Mononuclear cell (primary cell): Measurements from ENCODE around the gene ALLC. TPM values are rescaled to one million over a fixed set of nuclear protein-coding genes. Genes with fewer than 3 reads are reported as not detected.

Experiments
- H3K27me3 ChIP-seq: 2 replicates; pipeline ENCODE4 v1.6.0; 2011; ENCODE audit warnings: low read length, control low read depth; ENCODE audit not compliant: insufficient read depth
- H3K4me1 ChIP-seq: 2 replicates; pipeline ENCODE4 v1.5.1; 2011; ENCODE audit warnings: mild to moderate bottlenecking, low read length, control low read depth; ENCODE audit not compliant: insufficient read depth
- H3K4me3 ChIP-seq: 2 replicates; pipeline ENCODE4 v1.5.1; 2011; ENCODE audit warnings: mild to moderate bottlenecking, low read length, moderate library complexity
- H3K9me3 ChIP-seq: 2 replicates; pipeline ENCODE4 v1.5.1; 2011; ENCODE audit warnings: low read depth, mild to moderate bottlenecking, control low read depth, low read length
- total RNA-seq: library from RNA; depleted of rRNA; stranded (reverse); fragments of >200 nt; gene quantifications from one replicate; pipeline ENCODE4 v1.2.3, GENCODE V29; 2012

Gene ALLC
- total RNA-seq, 1 donor: not detected

- Histone ChIP-seq H3K4me3 (no peak overlapping the region), H3K4me1 (no peaks in the 10 kb centered on the region), H3K9me3 (no peaks in the 10 kb centered on the region), H3K27me3 (no peaks in the 10 kb centered on the region)
Measured at GRCh38 chr2:3742743-3743508, 84.9 kb downstream of the ALLC start.

- H3K4me3 ChIP-seq: no peak overlapping the region
- no peaks in the 10 kb centered on the region for H3K27me3 ChIP-seq
- no peaks in the 10 kb centered on the region for H3K9me3 ChIP-seq
Measured at GRCh38 chr2:3743951-3744555, 86.1 kb downstream of the ALLC start.

GRCh38 chr2:3745920-3746319, 87.9 kb downstream of the ALLC start:
- Histone ChIP-seq H3K9me3 (no peaks in the 10 kb centered on the region), H3K4me3 (no peak overlapping the region), H3K27me3 (no peaks in the 10 kb centered on the region), H3K4me1 (no peaks in the 10 kb centered on the region)

More at GRCh38 chr2:3743951-3744555, 86.1 kb downstream of the ALLC start:
- H3K4me1 ChIP-seq: no peaks in the 10 kb centered on the region

GRCh38 chr2:3747032-3747654, 89.1 kb downstream of the ALLC start:
- no peaks in the 10 kb centered on the region for H3K27me3 ChIP-seq
- H3K4me3 ChIP-seq: no peak overlapping the region
- no peaks in the 10 kb centered on the region for H3K4me1 ChIP-seq
- no peaks in the 10 kb centered on the region for H3K9me3 ChIP-seq

GRCh38 chr2:3747826-3748225, 89.8 kb downstream of the ALLC start:
- no peak overlapping the region for H3K4me3 ChIP-seq
- H3K9me3 ChIP-seq: no peaks in the 10 kb centered on the region
- no peaks in the 10 kb centered on the region for H3K27me3 ChIP-seq
- H3K4me1 ChIP-seq: no peaks in the 10 kb centered on the region

GRCh38 chr2:3749201-3749600, 91.2 kb downstream of the ALLC start:
- Histone ChIP-seq H3K9me3 (no peaks in the 10 kb centered on the region), H3K27me3 (no peaks in the 10 kb centered on the region), H3K4me1 (no peaks in the 10 kb centered on the region)

GRCh38 chr2:3751251-3751650, 93.3 kb downstream of the ALLC start:
- no peaks in the 10 kb centered on the region for H3K4me1 ChIP-seq
- peaks cover 8% of the 10 kb centered on the region for H3K9me3 ChIP-seq
- H3K4me3 ChIP-seq: no peak overlapping the region
- H3K27me3 ChIP-seq: no peaks in the 10 kb centered on the region

More at GRCh38 chr2:3749201-3749600, 91.2 kb downstream of the ALLC start:
- no peak overlapping the region for H3K4me3 ChIP-seq

- H3K9me3 ChIP-seq: peaks cover 8% of the 10 kb centered on the region
- no peaks in the 10 kb centered on the region for H3K4me1 ChIP-seq
- H3K27me3 ChIP-seq: no peaks in the 10 kb centered on the region
- H3K4me3 ChIP-seq: no peak overlapping the region
Measured at GRCh38 chr2:3751806-3752205, 93.8 kb downstream of the ALLC start.

Other genes with a start within 250 kb of the ALLC start
- 25.6 TPM for gene ADI1, start 138.7 kb upstream of the ALLC start, total RNA-seq
- gene RNASEH1, start 99.9 kb upstream of the ALLC start, total RNA-seq: 26.2 TPM
- gene RPS7, start 82.9 kb upstream of the ALLC start, total RNA-seq: 1,928 TPM
- gene COLEC11, start 63.1 kb upstream of the ALLC start, total RNA-seq: not detected
- not detected for gene DCDC2C, start 45.4 kb downstream of the ALLC start, total RNA-seq